ENCODE measurements around the gene TSPO. TPM values are rescaled to one million over a fixed set of nuclear protein-coding genes. Genes with fewer than 3 reads are reported as not detected.

The TSPO gene
- total RNA-seq, 1 experiment from 2014 or later = 44.6 TPM

GRCh38 chr22:43201486-43202219, 50.3 kb downstream of the TSPO start:
- intact Hi-C loops (cut with micrococcal nuclease; ENCODE audit: unreplicated experiment) = no loop called here
- CTCF ChIA-PET = no interaction called here
- H3K36me3 ChIP-seq (ENCODE audit: control insufficient read depth, insufficient read depth, low read length) = no peaks in the 10 kb centered on the region
- Mint-ChIP-seq H3K4me3 (ENCODE audit: unreplicated experiment) (no peak overlapping the region), H3K36me3 (ENCODE audit: insufficient read depth, unreplicated experiment) (no peaks in the 10 kb centered on the region), H3K9me3 (ENCODE audit: unreplicated experiment) (no peaks in the 10 kb centered on the region), H3K27me3 (ENCODE audit: insufficient read depth, unreplicated experiment) (no peaks in the 10 kb centered on the region), H3K4me1 (ENCODE audit: low read depth, unreplicated experiment) (no peaks in the 10 kb centered on the region), H3K27ac (ENCODE audit: unreplicated experiment) (no peak overlapping the region)
- H3K4me3 ChIP-seq (ENCODE audit: low read depth, low read length) = no peak overlapping the region
- H3K9me3 ChIP-seq = no peaks in the 10 kb centered on the region
- no peak for DNase-seq
- no TSS peak for BruUV-seq (replicated peaks)
- TF ChIP-seq CTCF (IDR thresholded peaks at IDR 0.05; ENCODE audit: insufficient read depth in 1 of 2, low read depth in 1 of 2, low read length in 1 of 2, severe bottlenecking in 1 of 2, unreplicated experiment in 1 of 2) = no peak
- no peaks in the 10 kb centered on the region for H3K4me1 ChIP-seq
- POLR2A ChIA-PET = interaction anchor here (0.8 kb wide), 1 partner anchor 14 kb away, joined by 12 read pairs; the partner anchor contains the start of gene TTLL12
- no peaks in the 10 kb centered on the region for H3K27me3 ChIP-seq (replicated peaks; ENCODE audit: control insufficient read depth, insufficient read depth, low read length)

- no peak for TF ChIP-seq CTCF (IDR thresholded peaks at IDR 0.05; ENCODE audit: insufficient read depth in 1 of 2, low read depth in 1 of 2, low read length in 1 of 2, severe bottlenecking in 1 of 2, unreplicated experiment in 1 of 2)
- ChIA-PET POLR2A (no interaction called here), CTCF (no interaction called here)
- DNase-seq = no peak
- H3K36me3 Mint-ChIP-seq (ENCODE audit: insufficient read depth, unreplicated experiment) = no peaks in the 10 kb centered on the region
- Histone ChIP-seq H3K4me3 (ENCODE audit: low read depth, low read length) (no peak overlapping the region), H3K27me3 (replicated peaks; ENCODE audit: control insufficient read depth, insufficient read depth, low read length) (no peaks in the 10 kb centered on the region), H3K4me1 (no peaks in the 10 kb centered on the region), H3K9me3 (no peaks in the 10 kb centered on the region), H3K36me3 (ENCODE audit: control insufficient read depth, insufficient read depth, low read length) (no peaks in the 10 kb centered on the region)
- H3K27ac Mint-ChIP-seq (ENCODE audit: unreplicated experiment) = no peak overlapping the region
- H3K4me1 Mint-ChIP-seq (ENCODE audit: low read depth, unreplicated experiment) = no peaks in the 10 kb centered on the region
- no peak overlapping the region for H3K4me3 Mint-ChIP-seq (ENCODE audit: unreplicated experiment)
- BruUV-seq (replicated peaks) = no TSS peak
- H3K9me3 Mint-ChIP-seq (ENCODE audit: unreplicated experiment) = no peaks in the 10 kb centered on the region
- no peaks in the 10 kb centered on the region for H3K27me3 Mint-ChIP-seq (ENCODE audit: insufficient read depth, unreplicated experiment)
- intact Hi-C loops (cut with micrococcal nuclease; ENCODE audit: unreplicated experiment) = no loop called here
Observed at GRCh38 chr22:43202326-43202725, 51.0 kb downstream of the TSPO start.

GRCh38 chr22:43202756-43203410, 51.5 kb downstream of the TSPO start:
- no TSS peak for BruUV-seq (replicated peaks)
- Mint-ChIP-seq H3K4me3 (ENCODE audit: unreplicated experiment) (no peak overlapping the region), H3K9me3 (ENCODE audit: unreplicated experiment) (no peaks in the 10 kb centered on the region), H3K36me3 (ENCODE audit: insufficient read depth, unreplicated experiment) (no peaks in the 10 kb centered on the region), H3K27ac (ENCODE audit: unreplicated experiment) (no peak overlapping the region), H3K27me3 (ENCODE audit: insufficient read depth, unreplicated experiment) (no peaks in the 10 kb centered on the region), H3K4me1 (ENCODE audit: low read depth, unreplicated experiment) (no peaks in the 10 kb centered on the region)
- Histone ChIP-seq H3K4me1 (no peaks in the 10 kb centered on the region), H3K27me3 (replicated peaks; ENCODE audit: control insufficient read depth, insufficient read depth, low read length) (no peaks in the 10 kb centered on the region), H3K4me3 (ENCODE audit: low read depth, low read length) (no peak overlapping the region), H3K9me3 (no peaks in the 10 kb centered on the region), H3K36me3 (ENCODE audit: control insufficient read depth, insufficient read depth, low read length) (no peaks in the 10 kb centered on the region)
- CTCF ChIA-PET = no interaction called here
- DNase-seq = no peak
- no peak for TF ChIP-seq CTCF (IDR thresholded peaks at IDR 0.05; ENCODE audit: insufficient read depth in 1 of 2, low read depth in 1 of 2, low read length in 1 of 2, severe bottlenecking in 1 of 2, unreplicated experiment in 1 of 2)
- intact Hi-C loops (cut with micrococcal nuclease; ENCODE audit: unreplicated experiment) = no loop called here
- POLR2A ChIA-PET = no interaction called here

Data from Caco-2 (cell line).